ENCODE measurements around the gene CCDC191.

Gene CCDC191

GRCh38 chr3:114052216-114052615 lies 4.1 kb downstream of the CCDC191 start:
- DNase-seq: no peak

- DNase-seq: no peak
Observed at GRCh38 chr3:114043205-114043604, 13.1 kb downstream of the CCDC191 start.

- no peak for DNase-seq
Observed at GRCh38 chr3:114035896-114036295, 20.4 kb downstream of the CCDC191 start.

- DNase-seq: no peak
Observed at GRCh38 chr3:114034787-114035545, 21.4 kb downstream of the CCDC191 start.

- no peak for DNase-seq
Observed at GRCh38 chr3:114034211-114034610, 22.1 kb downstream of the CCDC191 start.

GRCh38 chr3:114033721-114034120 lies 22.6 kb downstream of the CCDC191 start:
- DNase-seq: no peak

- DNase-seq: no peak
Observed at GRCh38 chr3:114026331-114026730, 30.0 kb downstream of the CCDC191 start.

- DNase-seq: no peak
Observed at GRCh38 chr3:114025451-114025850, 30.9 kb downstream of the CCDC191 start.

GRCh38 chr3:114022145-114022802 lies 34.1 kb downstream of the CCDC191 start:
- DNase-seq: no peak

- no peak for DNase-seq
Observed at GRCh38 chr3:114020907-114021306, 35.4 kb downstream of the CCDC191 start.

- no peak for DNase-seq
Observed at GRCh38 chr3:114019486-114019885, 36.8 kb downstream of the CCDC191 start.

- DNase-seq: no peak
Observed at GRCh38 chr3:114014211-114014610, 42.1 kb downstream of the CCDC191 start.

- no peak for DNase-seq
Observed at GRCh38 chr3:114011059-114011797, 45.1 kb downstream of the CCDC191 start.

GRCh38 chr3:114005481-114005880 lies 50.8 kb downstream of the CCDC191 start:
- no peak for DNase-seq

- no peak for DNase-seq
Observed at GRCh38 chr3:113985541-113985940, 70.8 kb downstream of the CCDC191 start.

GRCh38 chr3:113983544-113983943 lies 72.8 kb downstream of the CCDC191 start:
- no peak for DNase-seq

- no peak for DNase-seq
Observed at GRCh38 chr3:113981803-113982202, 74.5 kb downstream of the CCDC191 start.

- no peak for DNase-seq
Observed at GRCh38 chr3:113979916-113980315, 76.4 kb downstream of the CCDC191 start.

- DNase-seq: no peak
Observed at GRCh38 chr3:113977822-113978221, 78.5 kb downstream of the CCDC191 start.

GRCh38 chr3:113968986-113969385 lies 87.3 kb downstream of the CCDC191 start:
- no peak for DNase-seq

GRCh38 chr3:113966172-113966571 lies 90.2 kb downstream of the CCDC191 start:
- DNase-seq: no peak

GRCh38 chr3:113963879-113964278 lies 92.4 kb downstream of the CCDC191 start:
- DNase-seq: no peak

- DNase-seq: no peak
Observed at GRCh38 chr3:113954091-113954685, 102.1 kb downstream of the CCDC191 start.
